Measurements from ENCODE around the gene TMED9. TPM values are rescaled to one million over a fixed set of nuclear protein-coding genes. Genes with fewer than 3 reads are reported as not detected.

The TMED9 gene
- total RNA-seq, result 100 to 1,000 TPM; 105 to 195 (median 126) TPM
- long read RNA-seq, donor 1, transcript TMED9-201 (5 exons, 1,473 nt), result major isoform, 40 of 45 reads
- long read RNA-seq, donor 1, partial matches to known transcripts, result 1 of 45 reads
- long read RNA-seq, donor 1, other reads (novel, unspliced or antisense), result 1 of 45 reads
- long read RNA-seq, donor 2, transcript TMED9-201 (5 exons, 1,473 nt), result major isoform, 11 of 12 reads
- long read RNA-seq, donor 2, partial matches to known transcripts, result 0 of 12 reads
- long read RNA-seq, donor 2, other reads (novel, unspliced or antisense), result 1 of 12 reads

DNA sequence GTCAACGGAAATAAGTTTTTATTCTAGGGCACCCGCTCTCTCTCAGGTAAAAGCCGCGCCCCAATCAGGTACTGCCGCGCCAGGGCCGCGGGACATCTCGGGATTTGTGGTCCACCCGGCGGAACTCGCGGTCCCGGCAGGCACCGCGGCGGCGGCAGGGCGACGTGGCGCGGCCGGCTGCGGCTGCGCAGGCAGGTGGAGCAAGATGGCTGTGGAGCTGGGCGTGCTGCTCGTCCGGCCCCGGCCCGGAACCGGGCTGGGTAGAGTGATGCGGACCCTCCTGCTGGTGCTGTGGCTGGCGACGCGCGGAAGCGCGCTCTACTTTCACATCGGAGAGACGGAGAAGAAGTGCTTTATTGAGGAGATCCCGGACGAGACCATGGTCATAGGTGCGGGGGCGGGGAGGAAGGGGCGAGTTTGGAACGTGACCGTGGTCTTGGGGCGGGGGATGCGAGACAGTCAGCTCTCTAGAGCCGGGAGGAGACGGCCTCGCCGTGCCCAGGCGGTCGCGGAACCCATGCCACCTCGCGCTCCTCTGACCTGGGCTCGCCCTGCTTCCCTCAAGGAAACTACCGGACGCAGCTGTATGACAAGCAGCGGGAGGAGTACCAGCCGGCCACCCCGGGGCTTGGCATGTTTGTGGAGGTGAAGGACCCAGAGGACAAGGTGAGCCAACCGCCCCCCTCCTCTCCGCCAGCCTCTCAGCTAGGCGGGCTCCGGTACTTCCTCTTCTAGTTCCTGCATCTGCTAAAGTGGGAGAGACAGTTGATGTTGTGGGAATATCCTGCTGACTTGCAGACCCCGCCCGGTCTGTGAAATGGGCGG, at the start of gene TMED9:
Gene TMED9 (plus strand): TSS at position 194 of the 825 bp plus-strand sequence. CDS start 12 bp downstream, at position 206.
- H3K36me3 ChIP-seq (ENCODE audit: low read depth), result peaks cover 12% of the 10 kb centered on the region
- peak; percentile 89 to 95 (median 93) for DNase-seq
- H3K9me3 ChIP-seq, result no peaks in the 10 kb centered on the region
- intact Hi-C loops (cut with DNase I, micrococcal nuclease), result no loop called here
- TF ChIP-seq, protein P1, sequence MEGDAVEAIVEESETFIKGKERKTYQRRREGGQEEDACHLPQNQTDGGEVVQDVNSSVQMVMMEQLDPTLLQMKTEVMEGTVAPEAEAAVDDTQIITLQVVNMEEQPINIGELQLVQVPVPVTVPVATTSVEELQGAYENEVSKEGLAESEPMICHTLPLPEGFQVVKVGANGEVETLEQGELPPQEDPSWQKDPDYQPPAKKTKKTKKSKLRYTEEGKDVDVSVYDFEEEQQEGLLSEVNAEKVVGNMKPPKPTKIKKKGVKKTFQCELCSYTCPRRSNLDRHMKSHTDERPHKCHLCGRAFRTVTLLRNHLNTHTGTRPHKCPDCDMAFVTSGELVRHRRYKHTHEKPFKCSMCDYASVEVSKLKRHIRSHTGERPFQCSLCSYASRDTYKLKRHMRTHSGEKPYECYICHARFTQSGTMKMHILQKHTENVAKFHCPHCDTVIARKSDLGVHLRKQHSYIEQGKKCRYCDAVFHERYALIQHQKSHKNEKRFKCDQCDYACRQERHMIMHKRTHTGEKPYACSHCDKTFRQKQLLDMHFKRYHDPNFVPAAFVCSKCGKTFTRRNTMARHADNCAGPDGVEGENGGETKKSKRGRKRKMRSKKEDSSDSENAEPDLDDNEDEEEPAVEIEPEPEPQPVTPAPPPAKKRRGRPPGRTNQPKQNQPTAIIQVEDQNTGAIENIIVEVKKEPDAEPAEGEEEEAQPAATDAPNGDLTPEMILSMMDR (IDR thresholded peaks at IDR 0.05), result peak; percentile 19
- peak within 1 kb of the TSS; percentile 72 for H3K4me3 ChIP-seq
- H3K4me1 ChIP-seq (ENCODE audit: low read depth), result peaks cover 15% of the 10 kb centered on the region
- peak; percentile 99 for ATAC-seq

DNA sequence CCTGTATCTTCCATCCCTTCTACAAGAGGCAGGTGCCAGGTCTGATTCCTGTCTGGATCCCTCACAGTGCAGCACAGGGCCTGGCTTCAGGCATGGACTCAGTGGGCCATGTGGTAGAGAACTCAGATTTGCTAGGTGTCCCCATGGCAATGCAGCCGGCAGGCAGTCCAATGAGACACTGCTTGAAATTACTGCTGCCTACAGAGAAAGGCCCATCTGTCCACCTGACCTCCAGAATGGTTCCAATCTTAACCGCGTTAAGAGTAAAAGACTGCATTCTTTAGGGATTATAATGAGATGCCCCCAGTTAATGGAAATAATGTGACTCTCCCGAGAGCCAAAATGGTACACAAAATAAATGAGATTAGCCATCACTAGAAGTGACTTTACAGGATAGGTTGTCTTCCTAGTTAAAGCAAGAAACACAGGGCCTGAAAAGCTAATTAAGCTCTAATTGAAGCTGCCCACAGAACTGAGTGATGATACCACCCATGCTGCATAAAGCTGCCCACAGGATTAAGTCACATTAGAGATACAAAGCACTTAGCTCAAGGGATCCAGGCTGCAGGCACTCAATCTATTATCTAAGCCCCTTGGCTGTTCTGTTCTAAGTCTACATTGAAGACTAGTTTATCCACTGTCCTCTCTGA, 49.1 kb upstream of the TMED9 start:
- intact Hi-C loops (cut with DNase I, micrococcal nuclease), result no loop called here
- Histone ChIP-seq H3K9me3 (no peaks in the 10 kb centered on the region), H3K4me1 (ENCODE audit: low read depth) (no peaks in the 10 kb centered on the region), H3K4me3 (no peak overlapping the region), H3K36me3 (ENCODE audit: low read depth) (no peaks in the 10 kb centered on the region)
- TF ChIP-seq, protein P1 (IDR thresholded peaks at IDR 0.05), result no peak
- no peak for ATAC-seq
- DNase-seq, result no peak

DNA sequence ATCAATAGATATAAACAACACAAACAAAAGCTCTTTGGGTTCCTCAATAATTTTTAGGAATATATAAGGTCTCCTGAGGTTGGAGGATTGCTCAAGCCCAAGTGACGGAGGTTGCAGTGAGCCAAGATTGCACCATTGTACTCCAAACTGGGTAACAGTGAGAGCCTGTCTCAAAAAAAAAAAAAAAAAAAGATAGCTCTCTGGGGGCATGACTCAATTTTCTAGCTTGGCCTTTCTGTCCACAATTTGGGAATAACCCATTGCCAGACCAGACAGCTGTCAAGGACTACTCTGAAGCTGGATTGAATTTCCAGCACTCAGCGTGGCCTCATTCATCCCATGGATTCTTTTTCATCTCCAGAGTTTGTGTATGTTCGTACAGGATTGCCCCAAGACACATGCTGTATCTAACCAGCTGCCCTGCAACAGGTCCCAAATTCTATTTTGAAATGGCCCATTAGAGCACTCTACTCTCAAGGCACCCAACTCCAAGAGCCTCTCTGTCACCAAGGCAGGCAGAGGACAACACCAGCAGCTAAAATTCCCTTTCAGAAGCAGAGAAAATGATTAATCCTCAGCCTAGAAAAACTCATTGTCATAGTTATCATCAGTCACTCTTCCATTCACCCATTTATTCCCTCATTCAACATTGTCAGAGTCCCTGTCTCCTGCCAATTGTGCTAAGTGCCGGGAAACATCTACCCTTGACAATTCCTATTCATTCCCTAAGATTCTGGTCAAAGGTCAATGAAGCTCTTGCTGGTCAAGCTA, 46.3 kb upstream of the TMED9 start:
- no peak overlapping the region for H3K4me3 ChIP-seq
- ATAC-seq (peak; percentile 53), DNase-seq (peak in 1 of 3 donors; percentile 36)
- intact Hi-C loops (cut with DNase I, micrococcal nuclease), result no loop called here
- no peaks in the 10 kb centered on the region for H3K4me1 ChIP-seq (ENCODE audit: low read depth)
- H3K9me3 ChIP-seq, result no peaks in the 10 kb centered on the region
- TF ChIP-seq, protein P1 (IDR thresholded peaks at IDR 0.05), result no peak
- no peaks in the 10 kb centered on the region for H3K36me3 ChIP-seq (ENCODE audit: low read depth)

DNA sequence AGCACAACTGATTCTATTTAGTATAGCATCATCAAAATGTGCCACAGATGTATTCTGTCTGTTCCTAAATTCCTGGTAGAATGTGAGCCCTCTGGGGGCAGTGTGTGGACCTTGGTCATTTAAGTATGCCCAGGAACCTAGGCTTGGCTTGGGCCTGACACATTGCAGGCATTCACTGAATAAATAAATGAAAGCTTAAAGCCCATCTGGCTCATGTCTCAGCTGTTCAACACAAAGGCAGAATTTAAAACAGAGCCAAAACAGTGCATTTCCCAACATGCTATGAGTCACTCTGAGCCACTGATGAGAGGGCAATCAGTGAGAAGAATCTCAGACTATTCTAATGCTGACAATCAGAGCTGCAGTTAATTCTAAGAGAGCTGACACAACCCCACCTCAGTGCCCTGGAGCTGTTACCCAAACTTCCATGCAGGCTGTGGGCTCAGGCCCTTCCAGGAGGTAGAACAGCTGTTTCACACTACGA, 45.7 kb upstream of the TMED9 start:
- H3K4me1 ChIP-seq (ENCODE audit: low read depth), result no peaks in the 10 kb centered on the region
- peak; percentile 71 for ATAC-seq
- no peak overlapping the region for H3K4me3 ChIP-seq
- intact Hi-C loops (cut with DNase I, micrococcal nuclease), result no loop called here
- H3K36me3 ChIP-seq (ENCODE audit: low read depth), result no peaks in the 10 kb centered on the region
- TF ChIP-seq, protein P1 (IDR thresholded peaks at IDR 0.05), result no peak
- H3K9me3 ChIP-seq, result no peaks in the 10 kb centered on the region
- peak in 1 of 3 donors; percentile 26 for DNase-seq

DNA sequence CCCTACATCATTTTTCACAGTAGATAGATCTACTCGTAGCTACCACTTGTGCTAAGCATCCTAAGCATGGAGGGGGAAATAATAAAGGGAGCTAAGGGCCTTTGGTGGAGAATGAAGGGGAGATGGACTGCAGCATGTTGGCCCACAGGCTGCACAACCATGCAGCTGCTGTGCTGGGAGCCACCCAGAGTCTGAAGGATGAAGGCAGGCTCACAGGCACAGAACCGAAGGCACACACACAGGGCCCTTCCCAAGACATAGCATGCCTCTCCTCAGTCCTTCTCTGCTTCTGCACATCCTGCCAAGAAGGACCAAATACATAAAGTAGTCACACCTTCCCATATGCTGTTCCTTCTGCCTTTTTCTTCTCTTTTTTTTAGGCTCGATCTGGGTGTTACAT, 44.3 kb upstream of the TMED9 start:
- TF ChIP-seq, protein P1 (IDR thresholded peaks at IDR 0.05), result no peak
- no peak overlapping the region for H3K4me3 ChIP-seq
- intact Hi-C loops (cut with DNase I, micrococcal nuclease), result no loop called here
- H3K4me1 ChIP-seq (ENCODE audit: low read depth), result peaks cover under 1% of the 10 kb centered on the region
- H3K9me3 ChIP-seq, result no peaks in the 10 kb centered on the region
- no peaks in the 10 kb centered on the region for H3K36me3 ChIP-seq (ENCODE audit: low read depth)
- no peak for ATAC-seq
- no peak for DNase-seq
